CD14-positive monocyte (primary cell): Measurements from ENCODE around the gene ZNF211. TPM values are rescaled to one million over a fixed set of nuclear protein-coding genes. Genes with fewer than 3 reads are reported as not detected.

Source experiments
- DNase-seq, 3 donors: peaks; one replicate each; pipeline ENCODE4 v3.0.0-alpha.2; 2011 to 2022
- H2AFZ ChIP-seq: 2 replicates; pipeline ENCODE4 v1.6.0; 2012; ENCODE audit warnings: mild to moderate bottlenecking, low read depth, low read length, inconsistent platforms; ENCODE audit not compliant: insufficient read depth, poor library complexity, severe bottlenecking
- H3K27ac ChIP-seq, 2 donors: 1 replicate in 1 of 2; 2 replicates in 1 of 2; pipeline ENCODE4 v1.5.1; 2012 to 2013; ENCODE audit warnings: low read length in 2 of 2, control low read depth in 1 of 2, inconsistent platforms in 1 of 2, low read depth in 1 of 2, mild to moderate bottlenecking in 1 of 2
- H3K27me3 ChIP-seq, 2 donors: one replicate each; pipeline versions ENCODE4 v1.6.0 to v1.6.1; 2011 to 2013; ENCODE audit warnings: low read length in 2 of 2; ENCODE audit not compliant: control insufficient read depth in 2 of 2, insufficient read depth in 2 of 2
- H3K36me3 ChIP-seq, 2 donors: replicated peaks in 1 of 2; 1 replicate in 1 of 2; 2 replicates in 1 of 2; pipeline versions ENCODE4 v1.5.1 to v1.6.1; 2012 to 2013; ENCODE audit warnings: low read length in 2 of 2, control low read depth in 1 of 2, inconsistent platforms in 1 of 2, mild to moderate bottlenecking in 1 of 2; ENCODE audit not compliant: insufficient read depth in 2 of 2, control insufficient read depth in 1 of 2
- H3K4me1 ChIP-seq, 2 donors: 1 replicate in 1 of 2; 2 replicates in 1 of 2; pipeline versions ENCODE4 v1.5.1 to v1.6.1; 2012 to 2013; ENCODE audit warnings: low read length in 2 of 2, control low read depth in 1 of 2, inconsistent platforms in 1 of 2, mild to moderate bottlenecking in 1 of 2, moderate library complexity in 1 of 2; ENCODE audit not compliant: insufficient read depth in 2 of 2, control insufficient read depth in 1 of 2
- H3K4me2 ChIP-seq: replicated peaks from 2 replicates; pipeline ENCODE3; 2012; ENCODE audit warnings: low read length, moderate library complexity, mild to moderate bottlenecking; ENCODE audit not compliant: poor library complexity, severe bottlenecking; ENCODE audit errors: extremely low read depth
- H3K4me3 ChIP-seq, 3 experiments: fragments of 200-600 bp in 1 of 3; sonication (generic) in 1 of 3; replicated peaks in 1 of 3; 1 replicate in 2 of 3; 2 replicates in 1 of 3; pipeline ENCODE4 v1.5.1; 2011 to 2013; ENCODE audit warnings: low read length in 3 of 3, mild to moderate bottlenecking in 3 of 3, control low read depth in 2 of 3, low read depth in 2 of 3, inconsistent platforms in 1 of 3, moderate library complexity in 1 of 3
- H3K79me2 ChIP-seq: 2 replicates; pipeline ENCODE4 v1.6.0; 2012; ENCODE audit warnings: mild to moderate bottlenecking, control low read depth, inconsistent platforms, low read length, moderate library complexity; ENCODE audit not compliant: insufficient read depth
- H3K9ac ChIP-seq: 2 replicates; pipeline ENCODE4 v1.6.0; 2017; ENCODE audit warnings: low read length, mild to moderate bottlenecking; ENCODE audit not compliant: insufficient read depth, poor library complexity, severe bottlenecking
- H3K9me3 ChIP-seq, 2 donors: replicated peaks in 1 of 2; 1 replicate in 1 of 2; 2 replicates in 1 of 2; pipeline versions ENCODE4 v1.5.1 to v1.6.1; 2012 to 2013; ENCODE audit warnings: low read length in 2 of 2, control low read depth in 1 of 2; ENCODE audit not compliant: control insufficient read depth in 1 of 2, insufficient read depth in 1 of 2
- H4K20me1 ChIP-seq: 2 replicates; pipeline ENCODE4 v1.6.0; 2012; ENCODE audit warnings: mild to moderate bottlenecking, low read length, control low read depth, moderate library complexity; ENCODE audit not compliant: insufficient read depth
- H3K27ac Mint-ChIP-seq, 7 donors: one replicate each; pipeline ENCODE4 v1.8.0; 2020; ENCODE audit warnings: mild to moderate bottlenecking in 7 of 7, mixed read lengths in 7 of 7, moderate library complexity in 6 of 7, inconsistent platforms in 2 of 7
- H3K27me3 Mint-ChIP-seq, 3 donors: one replicate each; pipeline ENCODE4 v1.8.0; 2021 to 2022; ENCODE audit warnings: low read depth in 3 of 3, mild to moderate bottlenecking in 3 of 3, mixed read lengths in 3 of 3, moderate library complexity in 3 of 3, inconsistent platforms in 1 of 3
- H3K36me3 Mint-ChIP-seq, 2 donors: one replicate each; pipeline ENCODE4 v1.8.0; 2020; ENCODE audit warnings: mixed read lengths in 2 of 2, inconsistent platforms in 1 of 2, mild to moderate bottlenecking in 1 of 2
- H3K4me1 Mint-ChIP-seq: one replicate; pipeline ENCODE4 v1.8.0; 2020; ENCODE audit warnings: mild to moderate bottlenecking, mixed read lengths
- H3K4me3 Mint-ChIP-seq, 2 donors: one replicate each; pipeline ENCODE4 v1.8.0; 2020; ENCODE audit warnings: mild to moderate bottlenecking in 2 of 2, mixed read lengths in 2 of 2, moderate library complexity in 1 of 2
- H3K9me3 Mint-ChIP-seq, 7 donors: one replicate each; pipeline ENCODE4 v1.8.0; 2020 to 2022; ENCODE audit warnings: mixed read lengths in 7 of 7, mild to moderate bottlenecking in 6 of 7, moderate library complexity in 6 of 7, inconsistent platforms in 2 of 7
- CTCF ChIP-seq: fragments of 200-600 bp; IDR thresholded peaks from one replicate; pipeline ENCODE4 v1.8.0; 2022; ENCODE audit warnings: antibody characterized with exemption, mild to moderate bottlenecking
- WGBS: methylation state at CpG from one replicate; pipeline ENCODE4 v1.1.5; 2013; ENCODE audit warnings: missing lambda C conversion rate; ENCODE audit not compliant: insufficient coverage; 5-methylcytosine and 5-hydroxymethylcytosine counted together
- intact Hi-C, 2 donors: fragments of 100-400 bp; cut with micrococcal nuclease; formaldehyde crosslinking; loops; one replicate each; pipeline versions ENCODE4 v1.15.0 to v1.15.1; 2023
- polyA minus RNA-seq: library from RNA; depleted of rRNA, polyadenylated mRNA; stranded (reverse); fragments of >200 nt; gene quantifications from 2 replicates; pipeline ENCODE4 v1.2.3, GENCODE V29; 2012
- polyA plus RNA-seq, 3 donors: library from polyadenylated mRNA; depleted of rRNA in 1 of 3; unstranded in 2 of 3; stranded (reverse) in 1 of 3; fragments of 300-500 nt in 2 of 3; fragments of >200 nt in 1 of 3; fragmentation: Illumina TruSeq in 2 of 3; gene quantifications; 1 replicate in 2 of 3; 2 replicates in 1 of 3; pipeline ENCODE4 v1.2.3, GENCODE V29; 2012 to 2021
- total RNA-seq, 12 experiments: library from RNA in 1 of 12; stranded (reverse) in 1 of 12; fragments of 120-200 nt in 1 of 12; gene quantifications; one replicate each; pipeline ENCODE4 v1.2.4 and lab custom pipeline; 2013 to 2026; ENCODE audit warnings: mixed read lengths in 6 of 12, inconsistent platforms in 1 of 12

The ZNF211 gene
- 27.7 TPM for total RNA-seq (2013)
- polyA plus RNA-seq = 10 to 100 TPM in 1 of 3 donors, 1 to 10 TPM in 2; 4.5 to 13.9 (median 6.1) TPM
- polyA minus RNA-seq = 12.8 and 16.1 TPM in 2 replicates
- 7.5 to 23.8 (median 13.4) reads per million in 11 experiments for total RNA-seq (lab: John Stamatoyannopoulos, UW)

DNA sequence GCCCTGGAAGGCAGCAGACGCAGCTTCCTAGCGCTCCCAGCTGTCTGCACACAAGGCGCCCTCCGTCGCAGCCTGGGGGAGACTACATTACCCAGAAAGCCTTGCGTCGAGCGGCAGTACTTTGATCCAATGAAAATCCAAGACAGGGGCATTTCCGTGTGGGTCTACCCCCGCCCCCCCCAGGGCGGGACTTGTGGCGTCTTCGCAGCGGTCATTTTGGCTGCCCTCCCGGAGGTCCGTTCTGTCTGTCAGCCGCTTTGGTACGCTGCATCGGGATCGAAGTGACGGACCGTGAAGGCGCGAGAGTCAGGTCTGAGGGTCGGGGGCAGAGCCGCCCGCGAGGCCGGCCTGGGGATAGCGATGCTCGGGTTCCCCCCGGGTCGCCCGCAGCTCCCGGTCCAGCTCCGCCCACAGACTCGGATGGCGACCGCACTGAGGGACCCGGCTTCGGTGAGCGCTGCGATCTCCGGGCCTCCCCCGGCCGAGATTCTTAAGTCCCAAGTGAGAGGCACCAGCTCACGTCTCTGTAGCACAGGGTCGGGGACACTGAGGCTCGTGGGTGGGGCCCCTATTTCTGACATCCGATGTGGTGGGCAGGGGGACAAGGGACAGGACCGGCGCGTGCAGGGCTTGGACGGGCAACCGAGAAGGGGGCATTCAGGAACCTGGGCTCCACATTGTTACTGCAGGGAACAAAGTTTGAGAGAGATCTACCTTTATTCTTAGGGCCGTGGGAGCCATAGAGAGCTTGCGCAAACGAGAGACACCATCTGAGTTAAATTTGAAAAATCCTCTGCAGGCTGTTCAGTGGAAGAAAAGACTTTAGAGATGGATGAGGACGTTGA, at the start of gene ZNF211:
Gene ZNF211, plus strand, starts transcription at position 182 of the 845 bp plus-strand sequence. Its CDS starts 179 bp downstream, at position 361.
- H3K4me3 ChIP-seq = peak within 1 kb of the TSS; percentile 75 to 96 (median 92)
- H3K4me2 ChIP-seq = peak within 1 kb of the TSS; percentile 85
- no peaks in the 10 kb centered on the region for H3K27me3 ChIP-seq
- Mint-ChIP-seq H3K27me3 (peaks cover 0 to 5% (median 0%) of the 10 kb centered on the region in 3 donors), H3K27ac (peak within 1 kb of the TSS; percentile 84 to 95 (median 91)), H3K4me1 (peaks cover 17% of the 10 kb centered on the region), H3K36me3 (peaks cover 35 to 38% of the 10 kb centered on the region in 2 donors), H3K4me3 (peak within 1 kb of the TSS; percentile 95), H3K9me3 (peaks cover 34 to 60% (median 47%) of the 10 kb centered on the region in 7 donors)
- peaks cover 32 to 39% of the 10 kb centered on the region in 2 donors for H3K36me3 ChIP-seq
- no peaks in the 10 kb centered on the region for H4K20me1 ChIP-seq
- H3K9ac ChIP-seq = peak within 1 kb of the TSS; percentile 84
- DNase-seq = peak; percentile 89 to 92 (median 89)
- 1% methylated on average over 59 of the region's 59 CpGs for WGBS
- no peak for TF ChIP-seq CTCF
- peak within 1 kb of the TSS; percentile 91 for H2AFZ ChIP-seq
- H3K27ac ChIP-seq = peak within 1 kb of the TSS; percentile 34 to 87
- H3K4me1 ChIP-seq = peaks cover 12% of the 10 kb centered on the region in 2 donors
- no peaks in the 10 kb centered on the region for H3K79me2 ChIP-seq
- H3K9me3 ChIP-seq = peaks cover 42 to 54% of the 10 kb centered on the region in 2 donors
- intact Hi-C loops = loop anchor here (2.0 to 10.0 kb wide), 7 partner anchors 48 to 358 kb away; partner anchors contain the start of genes ZNF416 (in 2 of the 2), ZNF551 (in 2 of the 2), ZNF17 (in 1 of the 2) and ZNF548 (in 1 of the 2)
